Mucosa of descending colon (tissue), 3 donors: ENCODE results near the gene SERPINB12. TPM values are rescaled to one million over a fixed set of nuclear protein-coding genes. Genes with fewer than 3 reads are reported as not detected.

ENCODE experiments used
- ATAC-seq: fragments of 200-7000 bp; cut with Tn5 transposase; one replicate; pipeline ENCODE4 v1.9.1; 2020; ENCODE audit warnings: mild to moderate bottlenecking, moderate library complexity
- DNase-seq, 3 donors: peaks; one replicate each; pipeline ENCODE4 v3.0.0-alpha.2; 2020
- H3K36me3 ChIP-seq: fragments of 200-600 bp; one replicate; pipeline ENCODE4 v1.8.0; 2021; ENCODE audit warnings: low read depth, mild to moderate bottlenecking
- H3K4me1 ChIP-seq: fragments of 200-600 bp; one replicate; pipeline ENCODE4 v1.8.0; 2021; ENCODE audit warnings: low read depth, mild to moderate bottlenecking
- H3K4me3 ChIP-seq: fragments of 200-600 bp; one replicate; pipeline ENCODE4 v1.8.0; 2021; ENCODE audit warnings: mild to moderate bottlenecking
- H3K9me3 ChIP-seq: fragments of 200-600 bp; one replicate; pipeline ENCODE4 v1.8.0; 2021; ENCODE audit warnings: mild to moderate bottlenecking
- CTCF ChIP-seq: fragments of 200-600 bp; IDR thresholded peaks from one replicate; pipeline ENCODE4 v1.8.0; 2022; ENCODE audit warnings: antibody characterized with exemption, mild to moderate bottlenecking
- intact Hi-C, 2 donors: fragments of 100-400 bp; cut with DNase I in 1 of 2; cut with micrococcal nuclease in 1 of 2; formaldehyde crosslinking; loops; one replicate each; pipeline versions ENCODE4 v1.11.0 to v1.11.1; 2022; cut with DNase I, micrococcal nuclease
- total RNA-seq, 3 donors: library from RNA; stranded (reverse); fragmentation: NEBNext Ultra II Directional in 2 of 3; extraction: Animal tissue kit (Norgen Biotek cat#: 25700) in 2 of 3; gene quantifications; one replicate each; pipeline versions ENCODE4 v1.2.1 to v1.2.4, GENCODE V29; 2021 to 2023
- donor health status: DM: no; HTN: no; CAD: no; lungs with moderate emphysema.
- donor health status: DM: no; HTN: no; CAD: no.
- donor health status: DM: no; HTN: yes; CAD: no.

SERPINB12 gene
- total RNA-seq, 3 donors from 2014 or later, result not detected

DNA sequence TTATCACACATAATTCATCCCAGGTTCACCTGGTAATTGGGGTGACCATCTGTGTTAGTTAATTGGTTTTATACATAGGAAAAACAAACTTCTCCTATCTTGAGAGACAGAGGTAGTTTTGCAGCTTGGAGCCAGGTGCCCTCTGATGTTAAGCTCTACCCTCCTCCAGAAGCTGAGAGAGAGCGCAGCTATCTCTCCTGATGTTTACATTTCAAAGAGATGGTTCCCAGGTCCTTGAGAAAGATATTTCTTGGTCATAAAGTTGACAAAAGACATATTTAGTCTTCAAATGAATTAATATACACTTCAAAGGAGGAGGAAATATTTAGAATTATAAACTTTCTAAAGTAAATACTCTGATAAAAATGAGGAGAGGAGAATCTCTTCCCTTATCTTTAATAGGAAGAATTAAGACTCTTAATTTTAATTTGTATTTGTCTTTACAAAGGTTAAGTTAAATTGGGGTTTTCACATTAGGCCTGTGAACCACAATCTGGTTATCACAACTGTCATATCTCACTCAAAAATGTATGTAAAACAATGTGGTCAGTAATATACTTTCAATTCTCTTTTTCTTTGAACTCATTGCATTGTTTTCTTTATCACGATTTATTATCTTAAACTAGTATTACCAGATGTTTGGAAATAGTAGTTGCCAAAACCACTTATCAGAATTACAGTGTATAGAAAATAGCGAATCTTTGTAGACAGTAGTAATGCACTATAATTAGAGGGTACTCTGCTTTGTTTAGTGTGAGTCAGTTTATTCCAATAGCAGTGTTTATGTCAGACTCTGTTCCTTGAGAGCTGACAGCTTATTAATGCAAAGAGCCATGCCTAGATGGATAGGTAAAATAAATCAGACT lies 75.1 kb downstream of the SERPINB12 start:
- H3K9me3 ChIP-seq, result no peaks in the 10 kb centered on the region
- no peak overlapping the region for H3K4me3 ChIP-seq
- ATAC-seq (no peak), DNase-seq (no peak)
- intact Hi-C loops, result no loop called here
- H3K4me1 ChIP-seq, result no peaks in the 10 kb centered on the region
- H3K36me3 ChIP-seq, result no peaks in the 10 kb centered on the region
- no peak for TF ChIP-seq CTCF

GRCh38 chr18:63617915-63618234 lies 75.7 kb downstream of the SERPINB12 start:
- no peak for TF ChIP-seq CTCF
- Histone ChIP-seq H3K9me3 (no peaks in the 10 kb centered on the region), H3K36me3 (no peaks in the 10 kb centered on the region), H3K4me1 (no peaks in the 10 kb centered on the region), H3K4me3 (no peak overlapping the region)
- ATAC-seq (no peak), DNase-seq (no peak)
- intact Hi-C loops, result no loop called here

Other genes starting within 250 kb of the SERPINB12 start
- gene BCL2, start 222.6 kb upstream of the SERPINB12 start, total RNA-seq, result 10 to 100 TPM; 17.7 to 25.7 (median 20.5) TPM
- gene KDSR, start 175.2 kb upstream of the SERPINB12 start, total RNA-seq, result 10 to 100 TPM; 33.6 to 79.4 (median 51.4) TPM
- 100 to 1,000 TPM in 2 of 3 donors, 10 to 100 TPM in 1; 83.8 to 167 (median 116) TPM for gene VPS4B, start 119.9 kb upstream of the SERPINB12 start, total RNA-seq
- gene SERPINB5, start 65.4 kb upstream of the SERPINB12 start, total RNA-seq, result 1 to 10 TPM in 2 of 3 donors, under 1 TPM in 1; 0.63 to 2.6 (median 2.3) TPM
- gene SERPINB13, start 45.0 kb downstream of the SERPINB12 start, total RNA-seq, result not detected
- gene SERPINB4, start 101.9 kb downstream of the SERPINB12 start, total RNA-seq, result not detected
- not detected for gene SERPINB3, start 119.5 kb downstream of the SERPINB12 start, total RNA-seq
- gene SERPINB11, start 160.6 kb downstream of the SERPINB12 start, total RNA-seq, result not detected
- not detected for gene SERPINB7, start 233.0 kb downstream of the SERPINB12 start, total RNA-seq